Measurements from ENCODE around the gene NINL.
"Not testable (repeated sequence)": the region's sequence is repeated elsewhere in the genome, so short reads cannot be mapped to it uniquely, and the experiment has no call there.

DNA sequence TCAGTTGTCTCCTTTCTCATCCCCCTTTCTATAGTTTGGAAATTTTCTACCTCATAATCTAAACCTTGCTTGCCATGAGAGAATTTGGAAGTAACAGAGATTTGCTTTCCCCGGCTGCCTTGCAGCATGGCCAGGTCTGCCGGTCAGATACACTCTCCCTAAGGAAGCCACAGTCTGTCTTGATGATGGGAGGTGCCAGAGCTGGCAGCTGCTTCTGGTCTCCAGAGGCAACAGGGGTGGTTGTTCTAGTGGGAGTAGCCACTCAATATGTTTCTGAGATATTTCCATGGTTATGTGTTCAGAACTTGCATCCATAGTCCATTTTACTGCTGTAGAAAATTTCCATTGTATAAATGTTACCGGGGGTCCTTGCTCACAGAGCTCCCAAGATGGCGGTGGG lies 5.4 kb upstream of the NINL start:
- TF ChIP-seq, protein P1, sequence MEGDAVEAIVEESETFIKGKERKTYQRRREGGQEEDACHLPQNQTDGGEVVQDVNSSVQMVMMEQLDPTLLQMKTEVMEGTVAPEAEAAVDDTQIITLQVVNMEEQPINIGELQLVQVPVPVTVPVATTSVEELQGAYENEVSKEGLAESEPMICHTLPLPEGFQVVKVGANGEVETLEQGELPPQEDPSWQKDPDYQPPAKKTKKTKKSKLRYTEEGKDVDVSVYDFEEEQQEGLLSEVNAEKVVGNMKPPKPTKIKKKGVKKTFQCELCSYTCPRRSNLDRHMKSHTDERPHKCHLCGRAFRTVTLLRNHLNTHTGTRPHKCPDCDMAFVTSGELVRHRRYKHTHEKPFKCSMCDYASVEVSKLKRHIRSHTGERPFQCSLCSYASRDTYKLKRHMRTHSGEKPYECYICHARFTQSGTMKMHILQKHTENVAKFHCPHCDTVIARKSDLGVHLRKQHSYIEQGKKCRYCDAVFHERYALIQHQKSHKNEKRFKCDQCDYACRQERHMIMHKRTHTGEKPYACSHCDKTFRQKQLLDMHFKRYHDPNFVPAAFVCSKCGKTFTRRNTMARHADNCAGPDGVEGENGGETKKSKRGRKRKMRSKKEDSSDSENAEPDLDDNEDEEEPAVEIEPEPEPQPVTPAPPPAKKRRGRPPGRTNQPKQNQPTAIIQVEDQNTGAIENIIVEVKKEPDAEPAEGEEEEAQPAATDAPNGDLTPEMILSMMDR (IDR thresholded peaks at IDR 0.05) = not testable (repeated sequence)
- not testable (repeated sequence) for TF ChIP-seq POLR2AphosphoS5 (IDR thresholded peaks at IDR 0.05)
